Esophagus (tissue), 2 donors: ENCODE results near the gene MTUS2. TPM values are rescaled to one million over a fixed set of nuclear protein-coding genes. Genes with fewer than 3 reads are reported as not detected.

Experiments
- H3K27ac ChIP-seq, 2 donors: one replicate each; pipeline ENCODE4 v1.5.1; 2013; ENCODE audit warnings: low read depth in 2 of 2, mild to moderate bottlenecking in 2 of 2, inconsistent platforms in 1 of 2, low read length in 1 of 2, moderate library complexity in 1 of 2
- H3K27me3 ChIP-seq, 2 donors: one replicate each; pipeline ENCODE4 v1.6.1; 2013; ENCODE audit warnings: low read length in 2 of 2, control low read depth in 1 of 2, mild to moderate bottlenecking in 1 of 2; ENCODE audit not compliant: insufficient read depth in 2 of 2, control insufficient read depth in 1 of 2
- H3K36me3 ChIP-seq, 2 donors: one replicate each; pipeline ENCODE4 v1.6.1; 2013; ENCODE audit warnings: low read length in 1 of 2; ENCODE audit not compliant: control insufficient read depth in 2 of 2, insufficient read depth in 2 of 2
- H3K4me1 ChIP-seq, 2 donors: one replicate each; pipeline ENCODE4 v1.6.1; 2013; ENCODE audit warnings: low read length in 1 of 2; ENCODE audit not compliant: control insufficient read depth in 2 of 2, insufficient read depth in 2 of 2
- H3K4me3 ChIP-seq, 2 donors: one replicate each; pipeline ENCODE4 v1.5.1; 2013; ENCODE audit warnings: low read length in 2 of 2, mild to moderate bottlenecking in 2 of 2, low read depth in 1 of 2, moderate library complexity in 1 of 2
- H3K9me3 ChIP-seq, 2 donors: one replicate each; pipeline ENCODE4 v1.6.1; 2013; ENCODE audit warnings: mild to moderate bottlenecking in 2 of 2, low read depth in 1 of 2, low read length in 1 of 2, moderate library complexity in 1 of 2; ENCODE audit not compliant: control insufficient read depth in 2 of 2, insufficient read depth in 1 of 2
- WGBS, 2 donors: extraction: QIAGEN DNeasy Blood & Tissue Kit; methylation state at CpG; one replicate each; pipeline ENCODE4 v1.1.7; 2013; 5-methylcytosine and 5-hydroxymethylcytosine counted together
- polyA plus RNA-seq, 2 donors: library from polyadenylated mRNA; stranded (reverse); fragments of 200-250 nt; gene quantifications; one replicate each; pipeline ENCODE4 v1.2.3, GENCODE V29; 2013
- donor health status: healthy with polysubstance abuse.
- donor health status: Bipolar disorder and iron deficiency.

The MTUS2 gene
- polyA plus RNA-seq, 2 donors: 0.20 to 0.33 TPM

GRCh38 chr13:28942906-28943305, 122.8 kb downstream of the MTUS2 start:
- Histone ChIP-seq H3K36me3 (no peaks in the 10 kb centered on the region), H3K27me3 (no peaks in the 10 kb centered on the region), H3K27ac (no peak overlapping the region), H3K4me3 (no peak overlapping the region), H3K4me1 (no peaks in the 10 kb centered on the region), H3K9me3 (no peaks in the 10 kb centered on the region)
- 82 to 85% methylated on average over 2 of the region's 2 CpGs for WGBS, 2 donors

GRCh38 chr13:28953714-28954418, 133.7 kb downstream of the MTUS2 start:
- H3K27ac ChIP-seq: no peak overlapping the region
- no peaks in the 10 kb centered on the region for H3K27me3 ChIP-seq
- H3K4me1 ChIP-seq: no peaks in the 10 kb centered on the region
- H3K9me3 ChIP-seq: no peaks in the 10 kb centered on the region
- 86 to 87% methylated on average over 4 of the region's 4 CpGs for WGBS, 2 donors
- H3K36me3 ChIP-seq: no peaks in the 10 kb centered on the region
- no peak overlapping the region for H3K4me3 ChIP-seq

DNA sequence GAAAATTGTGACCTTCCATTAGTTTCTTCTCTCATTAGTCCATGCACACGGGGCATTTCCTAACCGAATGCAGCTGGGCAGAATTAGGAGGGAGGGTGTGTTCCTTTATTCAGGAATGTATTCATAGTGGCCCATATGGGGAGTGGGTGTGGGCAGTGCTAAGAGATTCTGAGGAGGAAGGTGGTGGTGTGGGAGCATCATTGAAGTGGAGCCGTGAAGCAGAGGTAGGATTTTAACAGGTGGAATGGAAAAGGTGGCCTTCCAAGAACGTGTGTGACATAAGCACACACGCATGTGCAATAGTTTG, 134.2 kb downstream of the MTUS2 start:
- Histone ChIP-seq H3K9me3 (no peaks in the 10 kb centered on the region), H3K27me3 (no peaks in the 10 kb centered on the region), H3K4me3 (no peak overlapping the region), H3K27ac (no peak overlapping the region), H3K4me1 (no peaks in the 10 kb centered on the region), H3K36me3 (no peaks in the 10 kb centered on the region)
- 81 to 86% methylated on average over 5 of the region's 5 CpGs for WGBS, 2 donors

GRCh38 chr13:28954810-28955209, 134.7 kb downstream of the MTUS2 start:
- Histone ChIP-seq H3K27ac (no peak overlapping the region), H3K36me3 (no peaks in the 10 kb centered on the region), H3K9me3 (no peaks in the 10 kb centered on the region), H3K4me1 (no peaks in the 10 kb centered on the region), H3K4me3 (no peak overlapping the region), H3K27me3 (no peaks in the 10 kb centered on the region)
- WGBS, 2 donors: 74 to 81% methylated on average over 5 of the region's 5 CpGs

GRCh38 chr13:28955264-28955966, 135.3 kb downstream of the MTUS2 start:
- Histone ChIP-seq H3K4me1 (no peaks in the 10 kb centered on the region), H3K36me3 (no peaks in the 10 kb centered on the region), H3K4me3 (no peak overlapping the region), H3K9me3 (no peaks in the 10 kb centered on the region), H3K27ac (no peak overlapping the region), H3K27me3 (no peaks in the 10 kb centered on the region)
- 69 to 83% methylated on average over 2 of the region's 2 CpGs for WGBS, 2 donors

DNA sequence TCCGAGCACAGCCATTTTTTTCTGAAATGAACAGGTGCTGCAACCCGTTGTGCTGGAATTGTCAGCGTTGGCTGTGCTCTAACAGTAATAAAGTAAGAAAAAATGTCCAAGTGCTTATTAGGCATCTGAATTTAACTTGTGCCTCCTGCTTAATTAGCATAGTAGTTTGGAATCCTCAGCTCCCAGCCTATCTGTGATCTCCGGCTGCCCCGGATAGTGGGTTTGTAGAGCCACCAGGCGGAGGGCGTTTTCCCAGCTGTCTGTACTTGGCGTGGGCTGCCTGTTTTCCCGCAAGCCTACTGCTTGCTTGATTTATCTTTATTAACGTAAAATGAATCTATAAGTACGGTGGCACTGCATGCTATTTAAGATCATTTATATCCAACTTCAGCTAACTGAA, 137.9 kb downstream of the MTUS2 start:
- Histone ChIP-seq H3K4me1 (no peaks in the 10 kb centered on the region), H3K4me3 (no peak overlapping the region), H3K27me3 (no peaks in the 10 kb centered on the region), H3K9me3 (no peaks in the 10 kb centered on the region), H3K36me3 (no peaks in the 10 kb centered on the region), H3K27ac (no peak overlapping the region)
- WGBS, 2 donors: 70 to 76% methylated on average over 11 of the region's 11 CpGs

DNA sequence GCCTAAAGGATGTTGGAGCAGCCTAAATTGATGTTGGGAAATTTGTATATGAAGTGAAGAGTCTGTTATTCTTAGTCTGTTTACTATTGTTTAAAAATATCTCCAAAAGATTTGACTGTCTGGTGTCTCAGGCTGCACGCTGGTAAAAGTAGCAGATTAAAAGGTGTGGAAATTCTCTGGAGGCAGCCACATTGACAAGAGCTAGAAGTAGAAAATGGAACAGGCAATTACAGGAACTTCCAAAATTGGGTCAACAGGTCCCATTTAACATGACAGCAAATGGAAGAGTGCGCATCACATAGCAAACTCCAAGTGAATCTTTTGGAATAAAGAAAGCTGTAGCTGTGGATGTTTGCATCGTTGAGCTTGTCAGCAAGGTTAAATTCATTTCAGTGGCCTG, 138.3 kb downstream of the MTUS2 start:
- no peak overlapping the region for H3K4me3 ChIP-seq
- WGBS, 2 donors: 75 to 84% methylated on average over 3 of the region's 3 CpGs
- no peaks in the 10 kb centered on the region for H3K4me1 ChIP-seq
- H3K9me3 ChIP-seq: no peaks in the 10 kb centered on the region
- H3K27me3 ChIP-seq: no peaks in the 10 kb centered on the region
- no peak overlapping the region for H3K27ac ChIP-seq
- no peaks in the 10 kb centered on the region for H3K36me3 ChIP-seq

DNA sequence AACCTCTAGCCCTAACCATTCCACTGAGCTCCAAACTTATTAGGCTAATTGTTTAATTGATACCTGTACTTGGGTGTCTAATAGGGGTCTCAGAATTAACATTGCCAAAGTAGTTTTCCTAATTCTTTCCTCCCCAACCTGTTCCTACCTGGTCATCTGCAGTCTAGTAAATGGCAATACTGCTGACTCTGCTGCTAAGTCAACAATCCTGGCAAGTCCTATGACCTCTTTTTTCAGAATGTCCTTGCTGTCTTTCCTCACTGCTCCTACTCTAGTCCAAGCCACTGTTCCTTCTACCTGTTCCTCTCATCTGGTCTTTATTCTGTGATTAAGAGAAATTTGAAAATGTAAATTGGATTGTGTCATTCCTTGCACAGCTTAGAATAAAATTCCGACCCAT, 143.9 kb downstream of the MTUS2 start:
- no peaks in the 10 kb centered on the region for H3K36me3 ChIP-seq
- H3K4me3 ChIP-seq: no peak overlapping the region
- no peaks in the 10 kb centered on the region for H3K27me3 ChIP-seq
- no peaks in the 10 kb centered on the region for H3K9me3 ChIP-seq
- H3K27ac ChIP-seq: no peak overlapping the region
- no peaks in the 10 kb centered on the region for H3K4me1 ChIP-seq
- WGBS, 2 donors: 80 to 86% methylated on average over 1 of the region's 1 CpG

- Histone ChIP-seq H3K9me3 (no peaks in the 10 kb centered on the region), H3K27me3 (no peaks in the 10 kb centered on the region)
- WGBS, 2 donors: 89% methylated on average over 8 of the region's 8 CpGs
Observed at GRCh38 chr13:28964803-28965202, 144.7 kb downstream of the MTUS2 start.

More at GRCh38 chr13:28964803-28965202, 144.7 kb downstream of the MTUS2 start:
- Histone ChIP-seq H3K36me3 (no peaks in the 10 kb centered on the region), H3K4me1 (no peaks in the 10 kb centered on the region), H3K4me3 (no peak overlapping the region), H3K27ac (no peak overlapping the region)
